CD4-positive, alpha-beta T cell (primary cell): Measurements from ENCODE around the gene TMEM141. TPM values are rescaled to one million over a fixed set of nuclear protein-coding genes. Genes with fewer than 3 reads are reported as not detected.

Experiments used
- ATAC-seq: fragments of 200-7000 bp; cut with Tn5 transposase; one replicate; pipeline ENCODE4 v1.10.0; 2022; ENCODE audit warnings: mild to moderate bottlenecking; ENCODE audit not compliant: poor library complexity
- CTCF ChIA-PET: fragments of 350-600 bp; sonication (Branson Sonifier 250); formaldehyde crosslinking; loops from one replicate; lab custom pipeline; 2021; ENCODE audit warnings: antibody characterized with exemption, inconsistent platforms; lab: Charles Lee
- POLR2A ChIA-PET: fragments of 350-600 bp; sonication (Branson Sonifier 250); formaldehyde crosslinking; loops from one replicate; lab custom pipeline; 2021; ENCODE audit warnings: antibody characterized with exemption, inconsistent platforms; lab: Charles Lee
- DNase-seq, 14 experiments: peaks; one replicate each; pipeline ENCODE4 v3.0.0-alpha.2; 2013 to 2020; ENCODE audit warnings: mixed read lengths in 2 of 14
- H3K27ac ChIP-seq, 2 donors: one replicate each; pipeline versions ENCODE4 v1.5.1 to v1.7.0; 2013; ENCODE audit warnings: low read length in 2 of 2, low read depth in 1 of 2, mild to moderate bottlenecking in 1 of 2
- H3K27me3 ChIP-seq, 2 experiments: 1 replicate in 1 of 2; 2 replicates in 1 of 2; pipeline versions ENCODE4 v1.6.1 to v1.7.0; 2013; ENCODE audit warnings: low read length in 2 of 2, control low read depth in 1 of 2, mild to moderate bottlenecking in 1 of 2, moderate library complexity in 1 of 2; ENCODE audit not compliant: insufficient read depth in 2 of 2, control insufficient read depth in 1 of 2
- H3K36me3 ChIP-seq: one replicate; pipeline ENCODE4 v1.6.1; 2013; ENCODE audit warnings: low read length, control low read depth; ENCODE audit not compliant: insufficient read depth
- H3K4me1 ChIP-seq: one replicate; pipeline ENCODE4 v1.6.1; 2013; ENCODE audit warnings: low read length, control low read depth; ENCODE audit not compliant: insufficient read depth
- H3K4me3 ChIP-seq: one replicate; pipeline ENCODE4 v1.5.1; 2013; ENCODE audit warnings: mild to moderate bottlenecking, low read length, moderate library complexity
- H3K9me3 ChIP-seq, 2 experiments: 1 replicate in 1 of 2; 2 replicates in 1 of 2; pipeline versions ENCODE4 v1.6.1 to v1.7.0; 2013; ENCODE audit warnings: low read length in 2 of 2, mild to moderate bottlenecking in 2 of 2, control low read depth in 1 of 2, moderate library complexity in 1 of 2; ENCODE audit not compliant: control insufficient read depth in 1 of 2, insufficient read depth in 1 of 2
- H3K27ac Mint-ChIP-seq: one replicate; pipeline ENCODE4 v1.8.0; 2020; ENCODE audit warnings: mixed read lengths
- H3K27me3 Mint-ChIP-seq: one replicate; pipeline ENCODE4 v1.8.0; 2021; ENCODE audit warnings: mixed read lengths
- H3K36me3 Mint-ChIP-seq: one replicate; pipeline ENCODE4 v1.8.0; 2021; ENCODE audit warnings: low read depth, mixed read lengths
- H3K4me1 Mint-ChIP-seq: one replicate; pipeline ENCODE4 v1.8.0; 2021; ENCODE audit warnings: low read depth, mixed read lengths
- H3K4me3 Mint-ChIP-seq: one replicate; pipeline ENCODE4 v1.8.0; 2020; ENCODE audit warnings: mild to moderate bottlenecking, mixed read lengths
- H3K9me3 Mint-ChIP-seq: one replicate; pipeline ENCODE4 v1.8.0; 2020; ENCODE audit warnings: mixed read lengths
- CTCF ChIP-seq: fragments of 200-600 bp; IDR thresholded peaks from one replicate; pipeline ENCODE4 v1.8.0; 2022; ENCODE audit warnings: antibody characterized with exemption, mild to moderate bottlenecking
- intact Hi-C, 2 experiments: fragments of 100-400 bp; cut with DNase I in 1 of 2; cut with micrococcal nuclease in 1 of 2; formaldehyde crosslinking; loops; one replicate each; pipeline versions ENCODE4 v1.15.1 to v1.9.0; 2023 to 2025; cut with DNase I, micrococcal nuclease
- total RNA-seq, 174 experiments: library from RNA in 2 of 174; stranded (reverse) in 2 of 174; gene quantifications; one replicate each; pipeline ENCODE4 v1.2.3 and lab custom pipeline; 2021 to 2026

TMEM141 gene
- total RNA-seq, 2 experiments from 2014 or later, result 14.6 to 17.1 TPM

GRCh38 chr9:136776947-136777346 lies 14.2 kb upstream of the TMEM141 start:
- DNase-seq, result no peak
- no peaks in the 10 kb centered on the region for H3K36me3 Mint-ChIP-seq
- intact Hi-C loops, result no loop called here
- Histone ChIP-seq H3K27ac (no peak overlapping the region), H3K4me3 (no peak overlapping the region), H3K4me1 (peaks cover 5% of the 10 kb centered on the region), H3K9me3 (peaks cover 0 to 9% of the 10 kb centered on the region in 2 experiments), H3K27me3 (no peaks in the 10 kb centered on the region), H3K36me3 (no peaks in the 10 kb centered on the region)
- no peaks in the 10 kb centered on the region for H3K9me3 Mint-ChIP-seq
- no peak for ATAC-seq
- H3K4me3 Mint-ChIP-seq, result no peak overlapping the region
- H3K27me3 Mint-ChIP-seq, result peaks cover 17% of the 10 kb centered on the region
- H3K27ac Mint-ChIP-seq, result no peak overlapping the region
- POLR2A ChIA-PET, result no interaction called here
- TF ChIP-seq CTCF, result no peak
- no peaks in the 10 kb centered on the region for H3K4me1 Mint-ChIP-seq
- CTCF ChIA-PET, result interaction anchor here (3.5 kb wide), 1 partner anchor 258 kb away, joined by 9 read pairs; no protein-coding TSS in a partner anchor

- Mint-ChIP-seq H3K9me3 (no peaks in the 10 kb centered on the region), H3K4me3 (no peak overlapping the region), H3K36me3 (no peaks in the 10 kb centered on the region), H3K27me3 (peaks cover 17% of the 10 kb centered on the region), H3K4me1 (no peaks in the 10 kb centered on the region), H3K27ac (no peak overlapping the region)
- Histone ChIP-seq H3K4me1 (peaks cover 5% of the 10 kb centered on the region), H3K27me3 (no peaks in the 10 kb centered on the region), H3K4me3 (no peak overlapping the region), H3K36me3 (no peaks in the 10 kb centered on the region), H3K27ac (no peak overlapping the region), H3K9me3 (peaks cover 0 to 9% of the 10 kb centered on the region in 2 experiments)
- DNase-seq (no peak), ATAC-seq (no peak)
- intact Hi-C loops, result no loop called here
- no peak for TF ChIP-seq CTCF
- ChIA-PET POLR2A (interaction anchor here (0.6 to 1.4 kb wide), 2 partner anchors 13 to 269 kb away, joined by 3 to 4 read pairs; partner anchors contain the start of gene NPDC1), CTCF (interaction anchor here (3.5 kb wide), 1 partner anchor 258 kb away, joined by 9 read pairs; no protein-coding TSS in a partner anchor)
Observed at GRCh38 chr9:136777359-136777758, 13.8 kb upstream of the TMEM141 start.

GRCh38 chr9:136779808-136780207 lies 11.3 kb upstream of the TMEM141 start:
- intact Hi-C loops, result loop anchor here in 1 of 2 experiments (10.0 kb wide), 2 partner anchors 285 to 295 kb away; partner anchors contain the start of gene SEC16A
- no peak for DNase-seq
- no peaks in the 10 kb centered on the region for H3K36me3 Mint-ChIP-seq
- H3K4me3 ChIP-seq, result no peak overlapping the region
- no peaks in the 10 kb centered on the region for H3K27me3 ChIP-seq
- H3K9me3 ChIP-seq, result no peaks in the 10 kb centered on the region
- ATAC-seq, result no peak
- peaks cover 17% of the 10 kb centered on the region for H3K27me3 Mint-ChIP-seq
- H3K9me3 Mint-ChIP-seq, result no peaks in the 10 kb centered on the region
- no peaks in the 10 kb centered on the region for H3K4me1 Mint-ChIP-seq
- CTCF ChIA-PET, result interaction anchor here (3.5 kb wide), 1 partner anchor 255 kb away, joined by 9 read pairs; no protein-coding TSS in a partner anchor
- H3K27ac Mint-ChIP-seq, result no peak overlapping the region
- TF ChIP-seq CTCF, result no peak
- no peak overlapping the region for H3K27ac ChIP-seq
- H3K36me3 ChIP-seq, result no peaks in the 10 kb centered on the region
- H3K4me1 ChIP-seq, result no peaks in the 10 kb centered on the region
- H3K4me3 Mint-ChIP-seq, result no peak overlapping the region
- POLR2A ChIA-PET, result no interaction called here
